GM12864 (cell line): Measurements from ENCODE around the gene HSPD1.
A peak's percentile ranks its signal among the peaks of the same experiment; 100 is the strongest.

ENCODE experiments used
- DNase-seq: peaks from one replicate; pipeline ENCODE4 v3.0.0-alpha.2; 2011; ENCODE audit warnings: low read depth
- H3K4me3 ChIP-seq: 2 replicates; pipeline ENCODE4 v1.5.1; 2011; ENCODE audit warnings: mild to moderate bottlenecking, low read depth, low read length, control low read depth
- CTCF ChIP-seq: IDR thresholded peaks from 2 replicates; pipeline ENCODE4 v1.5.1; 2011; ENCODE audit warnings: low read depth, mild to moderate bottlenecking, moderate library complexity, low read length, control low read depth, inconsistent platforms; ENCODE audit errors: missing control alignments

HSPD1 gene

GRCh38 chr2:197517150-197517549, 17.5 kb upstream of the HSPD1 start:
- DNase-seq: no peak
- TF ChIP-seq CTCF: no peak
- H3K4me3 ChIP-seq: peak overlapping the region; percentile 86

DNA sequence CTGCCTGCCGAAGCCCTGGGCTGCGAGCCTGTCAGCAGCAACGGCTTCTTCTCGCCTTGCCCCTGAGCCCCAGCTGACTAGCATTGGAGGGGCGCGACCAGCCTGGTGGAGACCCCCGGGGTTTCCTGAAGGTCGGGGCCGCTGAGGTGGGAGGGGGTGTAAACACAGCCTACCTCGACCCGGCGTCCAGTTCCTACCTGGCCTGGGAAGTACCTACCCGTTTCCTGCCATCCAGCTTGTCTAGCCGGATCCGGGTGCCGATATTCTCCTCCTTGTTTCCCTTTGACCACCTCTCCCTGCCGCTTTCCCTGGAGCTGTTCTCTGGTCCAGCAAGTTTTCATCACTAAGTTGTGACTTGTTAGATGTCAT, 16.7 kb upstream of the HSPD1 start:
- H3K4me3 ChIP-seq: peak overlapping the region; percentile 86
- no peak for DNase-seq
- TF ChIP-seq CTCF: no peak

- no peak for TF ChIP-seq CTCF
- peak within 1 kb of the TSS; percentile 86 for H3K4me3 ChIP-seq
- DNase-seq: peak; percentile 86
Observed at GRCh38 chr2:197515739-197516392, 16.2 kb upstream of the HSPD1 start, which contains the start of gene MOB4. MOB4 (plus strand) TSS chr2:197516066; CDS start chr2:197516087, 21 bp downstream.

GRCh38 chr2:197515315-197515738, 15.7 kb upstream of the HSPD1 start:
- H3K4me3 ChIP-seq: peak overlapping the region; percentile 86
- DNase-seq: no peak
- no peak for TF ChIP-seq CTCF

DNA sequence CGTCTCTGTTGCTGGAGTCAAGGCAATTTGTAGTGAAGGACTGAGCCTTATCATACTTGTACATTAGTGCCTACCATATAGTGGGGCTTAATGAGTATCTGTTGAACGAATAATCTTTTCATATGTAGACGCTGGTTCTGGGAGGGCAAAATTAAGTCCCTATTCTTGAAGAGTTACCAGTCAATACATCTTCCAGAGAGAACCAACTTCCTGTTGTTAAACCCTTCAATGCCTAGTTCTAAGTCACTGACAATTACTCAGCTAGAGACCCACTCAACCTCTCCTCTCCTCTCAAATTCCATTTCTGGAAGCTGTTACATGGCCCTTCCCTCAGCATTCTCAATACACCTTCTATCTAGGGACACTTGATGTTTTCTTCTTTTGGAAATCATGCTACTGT, 15.1 kb upstream of the HSPD1 start:
- DNase-seq: no peak
- no peak for TF ChIP-seq CTCF

GRCh38 chr2:197513915-197514314, 14.3 kb upstream of the HSPD1 start:
- no peak for TF ChIP-seq CTCF
- no peak for DNase-seq
- H3K4me3 ChIP-seq: no peak overlapping the region

More for the DNA sequence above, 15.1 kb upstream of the HSPD1 start:
- peak overlapping the region; percentile 86; the same call in 1 of the 2 replicates for H3K4me3 ChIP-seq

DNA sequence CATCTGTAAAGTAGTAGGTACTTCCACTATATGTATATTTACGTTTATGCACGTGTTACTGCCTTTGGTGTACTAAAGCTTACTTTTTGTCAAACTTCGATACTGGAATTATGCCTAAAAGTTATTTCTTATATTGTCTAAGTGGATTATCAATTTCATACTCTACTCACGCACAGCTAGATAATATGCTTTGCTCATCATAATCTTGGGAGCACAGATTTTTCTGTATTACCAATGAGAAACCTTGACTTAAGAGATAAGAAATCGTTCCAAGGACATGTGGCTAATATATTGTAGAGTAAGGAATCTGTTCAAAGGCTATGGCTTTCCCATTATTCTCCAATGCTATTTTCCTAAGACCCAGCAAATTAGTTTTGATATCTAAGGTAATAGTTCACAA, 7.0 kb upstream of the HSPD1 start:
- DNase-seq: no peak
- no peak overlapping the region for H3K4me3 ChIP-seq
- TF ChIP-seq CTCF: no peak
